Pons (tissue), 1 donor: ENCODE results near the gene CHIT1.
"Not testable (repeated sequence)": the region's sequence is repeated elsewhere in the genome, so short reads cannot be mapped to it uniquely, and the experiment has no call there.

Source experiments
- DNase-seq: peaks from one replicate; pipeline ENCODE4 v3.0.0-alpha.2; 2016; ENCODE audit warnings: low spot score

The CHIT1 gene

DNA sequence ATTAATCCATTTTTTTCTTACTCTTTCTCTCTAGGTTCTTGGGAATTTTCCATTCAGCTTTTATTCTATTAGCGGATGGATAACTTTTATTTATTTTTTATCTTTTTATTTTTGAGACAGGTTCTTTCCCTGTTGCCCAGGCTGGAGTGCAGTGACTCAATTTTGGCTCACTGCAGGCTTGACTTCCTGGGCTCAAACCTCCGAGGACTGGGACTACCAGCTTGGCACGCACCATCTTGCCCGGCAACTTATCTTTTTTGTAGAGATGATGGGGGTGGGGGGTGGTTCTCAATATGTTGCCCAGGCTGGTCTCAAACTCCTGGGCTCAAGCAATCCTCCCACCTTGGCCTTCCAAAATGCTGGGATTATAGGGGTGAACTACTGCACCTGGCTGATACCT is 36.1 kb upstream of the CHIT1 start:
- DNase-seq: no peak

DNA sequence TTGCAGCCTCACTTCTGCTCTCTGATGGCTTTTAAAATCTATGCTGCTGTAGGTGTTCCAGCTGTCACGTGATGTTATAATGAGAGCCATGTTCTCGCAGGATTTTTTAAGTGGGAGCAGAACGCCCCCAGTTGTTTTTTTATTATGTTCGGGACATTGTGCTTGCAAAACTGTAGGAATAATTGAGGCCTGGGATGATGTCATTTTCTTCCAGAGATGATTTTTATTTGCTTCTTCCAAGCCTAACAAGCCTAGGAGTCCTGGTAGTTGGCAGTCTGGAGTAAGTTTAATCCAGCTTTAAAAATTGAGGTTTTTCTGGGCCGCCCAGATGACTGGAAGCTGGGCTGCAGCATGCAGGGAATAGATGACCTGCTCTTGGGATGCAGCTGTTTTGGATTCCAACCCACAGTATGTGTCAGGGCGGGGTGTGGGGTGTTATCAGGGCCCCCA is 34.6 kb upstream of the CHIT1 start:
- no peak for DNase-seq

DNA sequence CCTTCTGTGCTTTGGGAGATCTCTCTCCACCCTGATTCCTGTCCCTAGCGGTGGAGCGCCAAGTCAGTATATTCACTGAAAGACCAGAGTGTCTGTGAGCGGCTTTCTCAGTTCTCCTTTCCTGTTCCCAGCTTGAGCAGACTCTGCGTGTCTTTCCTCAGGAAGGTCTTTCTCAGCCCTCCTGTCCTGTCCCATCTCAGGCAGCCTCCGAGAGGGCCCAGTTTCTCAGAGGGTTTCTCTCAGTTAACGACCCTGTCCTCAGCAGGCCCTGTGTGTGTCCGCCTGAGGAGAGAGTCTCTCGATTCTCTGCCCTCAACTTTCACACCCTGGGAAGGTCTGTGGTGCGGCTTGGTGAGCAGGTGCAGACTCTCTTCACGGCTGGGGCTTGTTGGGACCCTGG is 34.0 kb upstream of the CHIT1 start:
- DNase-seq: no peak

DNA sequence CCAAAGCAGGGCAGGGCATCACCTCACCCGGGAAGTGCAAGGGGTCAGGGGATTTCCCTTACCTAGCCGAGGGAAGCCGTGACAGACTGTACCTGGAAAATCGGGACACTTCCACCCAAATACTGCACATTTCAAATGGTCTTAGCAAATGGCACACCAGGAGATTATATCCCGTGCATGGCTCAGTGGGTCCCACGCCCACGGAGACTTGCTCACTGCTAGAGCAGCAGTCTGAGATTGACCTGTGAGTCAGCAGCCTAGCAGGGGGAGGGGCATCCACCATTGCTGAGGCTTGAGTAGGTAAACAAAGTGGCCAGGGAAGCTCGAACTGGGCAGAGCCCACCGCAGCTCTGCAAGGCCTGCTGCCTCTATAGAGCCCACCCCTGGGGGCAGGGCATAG is 27.2 kb upstream of the CHIT1 start:
- not testable (repeated sequence) for DNase-seq

DNA sequence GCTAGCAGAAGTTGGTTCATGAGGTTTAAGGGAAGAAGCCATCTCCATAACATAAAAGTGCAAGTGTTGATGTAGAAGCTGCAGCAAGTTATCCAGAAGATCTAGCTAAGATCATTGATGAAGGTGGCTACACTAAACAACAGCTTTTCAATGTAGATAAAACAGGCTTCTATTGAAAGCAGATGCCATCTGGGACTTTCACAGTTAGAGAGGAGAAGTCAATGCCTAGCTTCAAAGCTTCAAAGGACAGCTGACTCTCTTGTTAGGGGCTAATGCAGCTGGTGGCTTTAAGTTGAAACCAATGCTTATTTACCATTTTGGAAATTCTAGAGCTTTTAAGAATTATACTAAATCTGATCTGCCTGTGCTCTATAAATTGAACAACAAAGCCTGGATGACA is 25.3 kb upstream of the CHIT1 start:
- not testable (repeated sequence) for DNase-seq

DNA sequence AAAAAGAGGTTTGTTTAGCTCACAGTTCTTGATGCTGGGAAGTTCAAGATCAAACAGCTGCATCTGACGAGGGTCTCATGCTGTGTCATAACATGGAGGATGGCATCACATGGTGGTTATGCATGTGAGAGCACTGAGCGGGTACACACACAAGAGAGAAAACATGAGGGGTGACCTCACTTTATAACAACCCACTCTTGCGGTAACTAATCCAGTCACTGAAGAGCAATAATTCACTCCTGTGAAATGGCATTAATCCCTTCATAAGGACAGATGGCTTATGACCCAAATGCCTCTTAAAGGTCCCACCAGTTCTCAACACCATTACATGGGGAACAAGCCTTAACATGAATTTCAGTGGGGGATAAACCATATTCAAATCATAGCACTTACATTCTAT is 23.2 kb upstream of the CHIT1 start:
- no peak for DNase-seq

DNA sequence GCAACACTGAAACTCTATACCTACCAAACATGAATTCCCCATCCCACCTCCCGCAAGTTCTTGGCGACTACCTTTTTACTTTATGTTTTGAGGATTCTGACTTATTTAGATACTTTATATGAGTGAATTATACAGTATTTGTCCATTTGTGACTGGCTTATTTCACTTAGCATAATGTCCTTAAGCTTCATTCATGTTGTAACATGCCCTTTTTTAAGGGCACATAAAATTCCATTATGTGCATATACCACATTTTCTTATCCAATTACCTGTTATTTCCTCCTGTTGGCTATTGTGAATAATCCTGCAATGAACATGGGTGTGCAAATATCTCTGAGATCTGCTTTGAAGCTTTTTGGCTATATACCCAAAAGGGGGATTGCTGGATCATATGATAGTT is 22.0 kb upstream of the CHIT1 start:
- DNase-seq: no peak

DNA sequence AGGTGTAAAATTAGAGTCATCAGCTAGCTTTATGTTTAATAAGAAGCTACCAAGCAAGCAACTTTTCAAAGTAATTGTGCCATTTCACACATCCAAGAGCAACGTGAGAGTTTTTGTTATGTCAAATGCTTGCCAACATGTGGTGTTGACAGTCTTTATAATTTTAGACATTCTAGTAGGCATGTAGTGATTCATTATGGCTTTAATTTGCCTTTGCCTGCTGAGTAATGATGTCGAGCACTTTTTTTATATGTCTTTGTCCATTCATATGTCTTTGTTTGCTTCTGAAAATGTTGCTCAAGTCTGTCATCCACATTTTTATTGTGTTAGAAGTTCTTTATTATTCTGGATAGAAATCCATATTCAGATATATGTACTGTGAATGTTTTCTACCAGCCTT is 21.4 kb upstream of the CHIT1 start:
- no peak for DNase-seq

DNA sequence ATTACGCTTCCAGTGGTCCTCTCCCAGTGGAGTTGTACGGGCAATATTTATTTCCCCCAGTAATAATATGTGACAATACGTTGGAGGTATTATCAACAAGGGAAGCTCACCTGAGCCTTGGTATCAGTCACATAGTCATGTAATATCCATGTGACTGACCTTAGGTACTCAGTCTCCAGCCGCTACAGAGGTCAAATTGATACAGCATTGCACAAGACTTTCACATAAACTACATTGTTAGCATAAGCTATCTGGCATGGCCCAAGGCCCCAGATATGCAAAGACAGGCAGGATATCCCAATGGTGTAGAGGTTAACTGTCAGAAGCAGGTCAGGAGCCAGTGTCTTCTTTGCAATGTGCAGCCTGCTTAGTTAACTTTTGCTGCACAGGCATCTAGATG is 15.3 kb upstream of the CHIT1 start:
- no peak for DNase-seq

DNA sequence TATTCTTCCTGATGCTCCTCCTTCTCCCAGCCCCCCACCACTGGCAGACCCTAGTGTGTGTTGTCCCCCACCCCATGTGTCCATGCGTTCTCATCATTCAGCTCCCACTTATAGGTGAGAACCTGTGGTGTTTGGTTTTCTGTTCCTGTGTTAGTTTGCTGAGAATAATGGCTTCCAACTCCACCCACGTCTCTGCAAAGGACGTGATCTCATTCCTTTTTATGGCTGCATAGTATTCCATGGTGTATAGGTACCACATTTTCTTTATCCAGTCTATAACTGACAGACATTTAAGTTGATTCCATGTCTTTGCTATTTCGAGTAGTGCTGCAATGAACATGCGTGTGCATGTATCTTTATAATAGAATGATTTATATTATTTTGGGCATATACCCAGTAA is 12.2 kb upstream of the CHIT1 start:
- not testable (repeated sequence) for DNase-seq

DNA sequence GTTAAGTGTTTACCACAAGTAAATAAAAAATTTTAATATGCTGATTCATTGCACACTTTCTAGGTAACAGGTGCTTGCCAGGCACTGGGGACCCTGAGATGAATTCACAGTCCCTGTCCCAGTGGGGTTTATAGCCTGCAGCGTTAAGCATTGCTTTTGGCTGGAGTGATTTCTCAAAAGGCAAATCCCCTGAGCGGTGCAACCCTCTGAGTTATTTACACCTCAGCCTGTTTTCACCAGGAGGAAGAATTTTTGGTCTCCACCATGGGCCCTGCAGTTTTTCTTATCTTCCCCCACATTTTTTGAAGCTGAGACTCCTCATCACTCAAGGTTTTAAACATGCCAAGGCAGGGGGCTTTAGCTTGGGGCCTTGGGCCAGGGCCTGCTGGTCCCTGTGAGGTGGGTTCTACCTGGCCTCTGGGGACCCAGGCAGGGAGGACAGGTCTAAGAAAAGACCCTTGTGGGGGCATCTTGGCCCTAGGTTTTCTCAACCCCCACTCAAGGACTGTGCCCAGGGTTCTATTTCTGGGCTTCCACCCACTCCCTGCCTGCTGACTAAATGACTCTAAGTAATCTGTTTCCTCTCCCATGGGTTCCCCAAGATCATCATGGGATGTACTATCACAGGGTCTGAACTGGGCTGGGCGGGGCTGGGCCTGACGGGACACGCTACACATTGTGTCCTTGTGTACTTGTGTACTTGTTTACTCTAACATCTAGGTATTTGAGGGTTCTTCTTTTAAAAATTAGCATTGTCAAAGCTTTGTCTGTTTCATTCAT is 10.2 kb upstream of the CHIT1 start:
- peak; percentile 50 for DNase-seq

DNA sequence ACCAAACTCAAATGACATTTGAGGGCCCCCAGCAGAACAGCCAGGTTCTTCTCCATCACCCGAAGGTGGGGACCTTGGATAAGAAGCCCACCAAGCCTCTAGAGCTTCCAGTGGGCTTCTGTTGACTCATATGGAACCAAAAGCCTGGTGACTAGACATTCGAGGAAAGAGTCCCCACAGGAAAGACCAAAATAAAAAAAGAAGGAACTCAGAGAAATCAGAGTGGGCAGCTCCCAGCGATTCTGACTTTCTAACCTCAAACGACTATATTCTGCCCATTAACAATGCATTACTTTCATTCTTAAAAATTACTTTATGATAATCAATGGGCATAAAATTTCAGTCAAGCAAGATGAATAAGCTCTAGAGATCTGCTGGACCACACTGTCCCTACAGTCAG is 9.6 kb upstream of the CHIT1 start:
- peak; percentile 31 for DNase-seq

DNA sequence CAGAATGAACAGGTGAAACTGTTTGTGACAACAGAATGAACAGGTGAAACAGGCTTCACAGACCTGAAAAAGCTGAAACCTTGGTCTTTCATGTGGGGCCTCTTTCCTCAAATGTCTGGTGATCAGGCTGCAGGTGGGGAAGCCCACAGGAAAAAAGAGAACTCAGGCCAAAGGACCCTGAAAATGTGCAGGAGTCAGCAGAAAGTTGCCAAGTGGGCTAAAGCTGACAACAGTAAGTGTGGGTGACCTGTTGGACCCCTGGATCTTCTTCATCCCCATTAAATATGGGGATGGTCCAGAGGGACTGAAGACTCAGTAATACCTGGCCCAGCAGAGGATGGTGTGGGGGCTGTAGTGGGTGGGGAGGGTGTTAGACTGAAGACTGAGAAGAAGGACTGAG is 9.1 kb upstream of the CHIT1 start:
- peak; percentile 39 for DNase-seq

DNA sequence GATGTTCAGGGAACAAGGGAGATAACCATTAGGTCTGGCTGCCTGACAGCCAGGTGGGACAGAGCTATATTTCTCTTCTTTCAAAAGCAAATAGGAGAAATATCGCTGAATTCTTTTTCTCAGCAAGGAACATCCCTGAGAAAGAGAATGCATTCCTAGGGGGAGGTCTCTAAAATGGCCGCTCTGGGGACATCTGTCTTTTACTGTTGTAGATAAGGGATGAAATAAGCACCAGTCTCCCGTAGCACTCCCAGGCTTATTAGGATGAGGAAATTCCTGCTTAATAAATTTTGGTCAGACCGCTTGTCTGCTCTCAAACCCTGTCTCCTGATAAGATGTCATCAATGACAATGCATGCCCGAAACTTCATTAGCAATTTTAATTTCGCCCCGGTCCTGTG is 5.4 kb upstream of the CHIT1 start:
- DNase-seq: not testable (repeated sequence)

DNA sequence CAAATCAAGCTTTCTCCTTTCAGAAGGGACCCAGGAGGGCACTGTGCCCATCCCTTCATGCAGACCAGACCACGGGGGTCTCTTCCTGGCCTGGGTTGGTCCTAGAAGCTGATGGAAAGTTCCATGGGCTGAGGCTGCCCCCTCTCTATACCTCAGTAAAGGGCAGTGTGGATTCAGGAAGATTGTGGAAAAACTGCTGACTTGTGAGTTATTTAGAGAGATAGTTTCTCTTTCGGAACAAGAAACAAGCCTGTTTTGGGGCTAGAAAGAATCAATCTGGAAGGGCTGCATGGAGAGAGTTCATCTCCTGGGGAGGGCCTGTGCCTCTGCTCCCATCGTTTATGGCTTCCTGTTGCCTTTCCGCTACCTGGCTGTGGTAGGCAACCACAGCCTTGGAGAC is 803 bp downstream of the CHIT1 start:
- no peak for DNase-seq

DNA sequence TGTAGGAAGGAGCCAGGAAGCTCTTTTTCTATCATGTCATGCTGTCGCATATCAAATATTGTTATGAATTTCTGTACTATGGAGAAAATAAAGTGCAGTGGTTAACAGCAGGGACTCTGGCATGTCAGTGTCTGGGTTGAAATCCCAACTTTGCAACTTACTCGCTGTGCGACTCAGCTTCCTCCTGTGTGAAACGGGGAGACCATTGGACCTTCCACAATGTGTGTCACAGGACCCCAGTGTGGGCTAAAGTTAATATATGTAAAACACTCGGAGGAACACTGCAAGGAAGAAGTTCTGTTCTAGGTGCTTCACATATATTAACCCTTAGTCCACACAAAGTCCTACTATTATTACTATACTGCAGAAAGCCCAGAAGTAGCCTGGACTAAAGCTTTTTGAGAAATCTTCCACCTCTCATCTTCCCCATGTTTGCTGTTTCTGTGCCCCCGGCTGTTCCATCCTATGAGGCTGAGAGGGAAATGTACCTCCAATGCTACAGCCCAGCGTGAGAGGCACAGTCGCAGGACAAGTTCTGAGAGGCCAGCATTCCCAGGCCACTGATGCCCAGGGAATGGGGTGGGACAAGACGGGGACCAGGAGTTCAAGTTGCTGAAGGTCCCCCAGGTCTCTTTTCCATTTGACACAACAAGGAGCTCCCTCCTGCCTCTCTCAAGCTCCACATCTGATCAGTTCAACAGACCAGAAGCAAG is 1.9 kb downstream of the CHIT1 start:
- DNase-seq: no peak

DNA sequence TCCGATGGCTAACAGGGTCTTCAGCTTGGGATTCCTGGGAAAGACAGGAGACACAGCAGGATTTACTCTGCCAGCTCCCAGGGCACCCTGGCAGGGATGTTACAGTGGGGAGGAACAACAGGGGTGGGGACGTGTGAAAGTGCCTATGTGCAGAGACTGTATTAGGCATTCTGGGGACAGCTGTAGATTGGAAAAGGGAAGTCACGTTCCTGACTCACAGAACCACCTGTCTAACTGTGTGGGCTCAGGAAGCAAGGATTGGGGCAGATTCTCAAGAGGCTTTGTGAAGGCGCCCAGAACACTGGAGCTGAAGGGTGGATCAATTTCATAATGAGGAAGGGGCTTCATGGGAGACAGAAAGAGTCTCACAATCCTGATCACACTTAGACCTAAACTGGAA is 4.4 kb downstream of the CHIT1 start:
- DNase-seq: no peak

DNA sequence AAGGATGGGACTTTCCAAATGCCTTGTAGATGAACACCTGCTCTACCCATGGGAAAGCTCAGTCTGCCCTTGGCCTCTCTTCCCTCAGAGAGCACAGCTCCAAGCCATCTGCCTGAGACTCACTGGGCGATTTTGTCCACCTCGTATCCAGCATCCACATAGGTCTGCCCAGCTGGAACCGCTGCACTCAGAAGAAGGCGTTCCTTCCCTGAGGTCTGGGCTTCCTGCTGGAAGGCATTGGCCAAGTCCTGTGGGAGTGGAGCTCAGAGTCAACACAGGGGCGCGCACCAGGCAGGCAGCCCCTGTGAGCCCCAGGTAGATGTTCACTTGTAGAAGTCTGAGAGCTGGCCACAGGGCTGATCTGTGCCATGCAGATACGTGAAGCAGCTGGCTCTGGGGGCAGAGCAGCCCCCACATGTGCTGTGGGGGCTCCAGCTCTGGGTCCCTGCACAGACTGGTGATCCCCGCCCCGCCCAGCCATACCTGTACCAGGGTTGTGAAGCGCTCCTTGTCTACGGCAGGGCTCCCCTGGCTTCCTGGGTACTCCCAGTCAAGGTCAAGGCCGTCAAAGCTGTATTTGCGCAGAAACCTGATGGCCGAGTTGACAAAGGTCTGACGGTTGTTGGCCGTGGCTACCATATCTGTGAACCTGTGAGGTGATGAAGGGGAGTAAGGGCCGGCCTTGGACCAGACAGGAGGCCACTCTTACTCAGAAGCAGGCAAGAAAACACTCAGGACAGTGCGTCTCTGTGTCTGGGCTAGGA is 6.3 kb downstream of the CHIT1 start:
- no peak for DNase-seq

DNA sequence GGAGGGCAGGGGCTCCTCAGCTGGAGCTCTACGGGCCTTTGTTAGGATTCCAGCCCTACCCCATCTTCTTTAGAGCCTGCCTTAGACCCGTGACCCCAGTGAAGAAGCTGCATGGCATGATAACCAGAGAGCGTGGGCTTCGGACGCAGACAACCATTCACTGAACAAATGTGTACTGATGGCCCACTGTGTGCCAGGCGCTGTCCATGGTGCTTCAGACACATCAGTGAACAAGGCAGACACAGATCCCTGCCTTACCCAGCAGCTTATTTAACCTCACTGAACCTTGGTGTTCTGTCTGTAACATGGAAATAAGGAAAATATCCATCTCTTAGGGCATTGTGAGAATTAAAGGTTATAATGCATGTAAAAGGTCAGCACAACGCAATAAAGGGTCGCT is 9.5 kb downstream of the CHIT1 start:
- DNase-seq: no peak

DNA sequence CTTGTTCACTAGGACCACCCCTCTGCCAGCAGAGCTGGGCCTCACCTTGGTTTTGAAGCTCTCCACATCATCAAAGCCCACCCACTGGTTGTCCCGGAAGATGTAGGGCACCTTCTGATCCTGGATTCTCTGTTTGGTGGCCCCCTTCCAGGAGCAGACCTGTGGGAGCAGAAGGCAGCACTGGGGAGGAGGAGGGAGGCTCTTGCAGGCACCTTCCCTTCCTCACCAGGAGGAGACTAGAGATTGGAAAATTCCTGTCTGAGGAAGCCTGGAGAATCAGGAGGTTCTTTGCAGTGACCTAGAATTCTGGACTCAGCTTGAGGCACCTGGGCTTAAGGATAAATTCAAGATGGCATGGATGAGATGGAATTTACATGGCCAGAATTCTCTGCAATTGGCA is 10.3 kb downstream of the CHIT1 start:
- DNase-seq: no peak

DNA sequence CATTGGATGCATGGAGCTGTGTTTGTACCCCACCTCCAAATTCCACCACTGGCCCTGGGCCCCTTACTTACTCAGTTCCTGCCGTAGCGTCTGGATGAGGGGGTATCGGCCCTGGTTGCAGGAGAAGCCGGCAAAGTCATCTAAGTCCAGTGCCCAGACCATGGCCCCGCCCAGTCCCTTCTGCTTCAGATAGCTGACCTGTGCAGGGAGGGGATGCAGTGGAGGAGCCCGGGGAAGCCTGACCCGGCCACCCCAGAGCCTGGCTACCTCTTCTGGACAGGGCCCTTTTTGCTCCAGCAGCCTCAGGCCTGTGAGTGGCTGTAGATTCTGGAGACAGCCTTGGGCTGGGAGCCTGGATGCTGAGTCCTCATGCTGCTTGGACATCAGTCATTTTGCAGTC is 11.8 kb downstream of the CHIT1 start:
- DNase-seq: no peak

DNA sequence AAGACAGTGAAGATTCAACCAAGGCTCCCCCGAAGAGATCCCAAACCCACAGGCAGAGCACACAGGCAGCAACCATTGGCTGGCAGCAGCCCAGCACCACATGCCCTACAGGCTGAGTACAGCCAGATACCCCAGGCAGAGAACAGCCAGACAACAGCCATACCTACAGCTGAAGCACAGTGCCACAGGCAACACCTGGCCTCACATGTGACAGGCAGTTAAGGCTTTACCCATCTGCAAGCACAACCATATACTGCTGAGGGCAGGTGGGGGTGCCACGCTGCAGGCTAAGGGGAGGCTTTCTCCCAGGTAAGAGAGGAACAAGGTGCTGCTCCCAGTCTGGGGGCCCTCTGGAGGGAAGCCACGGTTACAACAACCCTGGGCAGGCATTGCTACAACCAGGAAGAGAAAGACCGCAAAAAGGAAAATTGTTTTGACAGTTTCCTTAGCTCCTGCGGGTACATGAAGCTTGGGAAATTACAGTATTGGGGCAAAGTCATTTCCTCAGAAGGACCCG is 12.3 kb downstream of the CHIT1 start:
- DNase-seq: no peak
